ENCODE data around the gene MYH7B.

Gene MYH7B

DNA sequence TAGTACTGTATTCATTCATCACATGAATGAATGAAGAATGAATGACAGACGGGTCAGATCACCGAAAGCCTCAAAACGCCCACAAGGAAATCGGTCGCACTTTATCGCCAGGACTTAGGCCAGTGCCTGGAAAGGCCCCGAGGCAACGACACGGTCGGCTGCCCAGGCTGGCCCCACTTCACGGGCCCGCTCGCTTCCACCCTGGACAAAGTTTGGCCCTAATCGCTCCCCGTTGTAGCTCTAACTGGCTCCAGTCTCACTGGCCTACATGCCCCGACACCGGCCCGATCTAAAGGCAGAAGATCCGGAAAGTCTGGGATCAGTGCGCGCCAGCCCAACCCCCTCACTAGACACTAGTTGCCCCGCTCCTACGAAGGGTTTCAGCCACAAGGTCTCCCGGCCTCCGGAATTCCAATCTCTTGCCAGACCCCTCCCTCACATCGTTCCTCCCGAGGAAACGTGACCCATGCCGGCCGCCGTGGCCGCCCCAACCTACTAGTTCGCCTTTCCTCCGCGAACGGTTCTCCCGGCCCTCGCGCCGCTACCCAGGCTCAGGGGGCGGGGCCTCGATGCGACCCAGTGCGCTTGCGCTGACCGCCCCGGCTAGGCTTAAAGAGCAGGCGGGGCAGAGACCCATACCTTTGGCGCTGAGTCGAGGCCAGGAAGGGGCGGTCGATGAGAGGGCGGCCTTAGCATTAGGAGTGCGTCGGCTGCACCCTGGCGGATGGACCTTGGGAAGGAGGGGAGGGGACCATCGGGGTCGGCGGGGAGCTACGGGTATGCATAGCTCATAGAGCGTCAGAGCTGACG is at the start of gene MYH7B, which contains the start of gene GSS:
TSS of gene MYH7B (plus strand) at position 638 of the 810 bp plus-strand sequence. CDS start 22,138 bp downstream, outside the sequence.
TSS of gene GSS (minus strand) at position 576 of the 810 bp plus-strand sequence. CDS start 3,954 bp downstream, outside the sequence.
- DNase-seq (ENCODE audit: low spot score), result peak; percentile 95

DNA sequence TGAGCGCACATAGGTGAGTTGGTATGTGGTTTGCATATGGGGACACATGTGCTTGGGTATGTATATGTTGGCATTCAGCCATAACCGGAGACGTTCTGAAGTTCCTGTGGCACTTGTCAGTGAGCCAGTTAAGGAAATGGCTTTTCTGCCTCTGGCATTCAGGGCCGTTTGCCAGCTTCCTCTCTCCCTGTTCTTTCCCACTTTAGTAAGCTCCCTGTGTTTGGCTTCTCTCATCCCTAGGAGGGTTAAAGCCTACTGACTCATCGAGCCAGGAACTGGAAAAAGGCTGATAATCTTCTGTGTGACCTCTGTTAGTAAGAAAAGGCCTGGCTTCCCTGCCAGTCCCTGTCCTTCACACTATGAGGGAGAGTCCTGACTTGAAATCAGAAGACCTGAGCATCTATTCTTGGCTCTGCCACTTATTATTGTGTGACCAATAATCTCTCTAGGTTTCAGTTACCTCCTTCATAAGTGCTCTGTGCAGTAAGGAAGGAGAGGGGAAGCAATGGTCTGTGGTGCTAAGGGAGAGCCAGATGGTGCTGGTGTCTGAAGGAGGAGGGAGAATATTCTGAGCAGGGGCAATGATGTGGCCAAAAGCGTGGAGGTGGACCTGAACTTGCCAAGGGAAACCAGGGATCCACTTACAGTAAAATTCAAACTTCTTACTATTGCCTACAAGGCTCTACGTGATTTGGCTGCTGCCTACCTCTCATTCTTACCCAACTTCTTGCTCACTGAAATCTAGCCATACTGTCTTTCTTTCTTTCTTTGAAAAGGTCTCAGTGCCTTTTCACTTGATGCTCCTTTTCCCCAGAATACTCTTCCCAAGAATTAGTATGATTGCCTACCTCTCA is 47.8 kb upstream of the MYH7B start:
- no peak for DNase-seq (ENCODE audit: low spot score)

DNA sequence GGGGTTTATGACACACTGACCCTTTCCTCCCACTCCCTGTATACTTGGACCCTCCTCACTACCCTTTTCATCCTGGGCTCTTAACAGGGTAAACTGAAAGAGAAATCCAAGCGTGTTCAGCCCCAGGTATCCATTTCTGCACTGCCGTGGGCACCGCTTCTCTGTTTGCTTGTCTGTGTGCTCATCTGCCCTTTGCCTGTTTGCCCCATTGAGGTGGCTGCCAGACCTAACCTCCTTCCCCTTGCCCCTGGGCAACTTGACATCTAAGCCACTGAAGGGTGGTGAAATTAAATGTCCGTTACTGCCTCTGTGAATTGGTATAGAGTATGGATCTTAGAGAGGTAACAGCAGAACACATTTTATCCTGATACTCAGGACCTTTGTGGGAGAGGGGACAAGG is 40.5 kb upstream of the MYH7B start:
- no peak for DNase-seq (ENCODE audit: low spot score)

DNA sequence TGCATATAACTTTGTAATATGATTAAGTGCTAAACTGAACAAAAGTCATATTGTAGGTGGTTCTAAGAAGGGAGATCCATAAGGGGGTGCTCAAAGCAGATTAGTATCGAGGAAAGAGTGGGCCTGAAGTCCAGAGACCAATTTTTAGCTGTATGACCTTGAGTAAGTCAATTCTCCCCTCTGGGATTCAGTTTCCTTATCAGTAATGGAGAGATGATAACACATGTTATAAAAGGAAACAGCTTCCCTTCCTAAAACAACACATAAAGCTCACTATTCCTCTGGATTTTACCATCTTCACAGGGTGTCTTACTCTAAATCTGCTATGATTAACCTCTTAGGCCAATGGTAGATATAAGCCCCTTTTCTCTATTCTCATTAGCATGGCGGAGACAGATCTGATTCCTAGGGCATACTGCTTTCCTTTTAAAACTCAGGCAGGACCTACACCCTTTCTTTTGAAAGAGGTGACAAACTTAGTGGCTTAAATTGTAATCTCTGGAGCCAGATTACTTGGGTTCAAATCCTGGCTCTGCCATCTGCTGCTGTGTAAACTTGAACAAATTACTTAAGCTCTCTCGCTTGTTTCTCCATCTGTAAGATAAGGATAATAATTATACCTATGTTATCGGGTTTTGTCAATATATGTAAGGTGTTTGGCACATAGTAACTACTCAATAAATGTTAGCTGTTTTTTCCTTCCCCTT is 39.8 kb upstream of the MYH7B start:
- DNase-seq (ENCODE audit: low spot score), result no peak

DNA sequence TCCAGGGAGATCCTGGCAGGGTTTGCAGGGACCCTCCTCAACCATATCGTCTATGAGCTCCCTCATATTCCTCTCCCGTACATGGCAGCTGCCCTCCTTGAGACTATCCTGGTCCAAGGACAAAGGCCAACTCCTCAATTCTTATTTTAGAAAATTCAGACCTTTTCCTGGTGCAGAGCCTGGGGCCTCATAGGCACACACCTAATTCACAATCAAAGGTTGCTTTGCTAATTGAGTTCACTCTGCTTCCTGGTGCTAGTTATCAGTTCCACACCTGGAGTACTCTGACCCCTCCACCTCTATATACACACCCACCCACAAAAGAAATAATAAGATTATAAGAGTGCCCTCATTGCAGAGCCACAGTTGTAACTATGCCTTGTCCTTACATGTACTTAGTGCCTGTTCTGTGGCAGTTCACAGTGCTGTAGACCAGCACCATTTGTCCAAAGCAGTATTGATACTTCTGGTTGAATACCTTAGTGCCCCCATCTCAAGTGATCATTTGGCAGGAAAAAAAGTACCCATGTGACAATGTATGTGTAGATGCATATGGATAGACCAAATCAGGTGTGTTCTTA is 38.8 kb upstream of the MYH7B start:
- no peak for DNase-seq (ENCODE audit: low spot score)

DNA sequence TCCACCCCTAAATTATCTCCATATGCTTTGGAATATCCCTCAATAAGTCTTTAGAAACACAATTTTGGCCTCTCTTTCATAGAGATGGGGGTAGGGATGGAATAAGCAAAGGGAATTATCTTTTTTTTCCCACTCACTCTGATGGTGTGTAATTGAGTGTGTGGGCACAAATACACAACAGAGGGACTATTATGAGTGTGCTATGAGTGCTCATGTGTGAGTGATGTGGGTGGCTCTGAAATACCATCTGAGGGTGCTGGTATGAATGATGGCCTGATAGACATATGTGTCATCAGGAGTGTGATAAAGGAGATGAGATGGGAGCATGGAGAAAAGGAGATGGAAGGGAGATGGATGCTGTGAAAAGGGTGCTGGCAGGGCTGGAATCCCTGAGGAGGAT is 35.6 kb upstream of the MYH7B start:
- no peak for DNase-seq (ENCODE audit: low spot score)

DNA sequence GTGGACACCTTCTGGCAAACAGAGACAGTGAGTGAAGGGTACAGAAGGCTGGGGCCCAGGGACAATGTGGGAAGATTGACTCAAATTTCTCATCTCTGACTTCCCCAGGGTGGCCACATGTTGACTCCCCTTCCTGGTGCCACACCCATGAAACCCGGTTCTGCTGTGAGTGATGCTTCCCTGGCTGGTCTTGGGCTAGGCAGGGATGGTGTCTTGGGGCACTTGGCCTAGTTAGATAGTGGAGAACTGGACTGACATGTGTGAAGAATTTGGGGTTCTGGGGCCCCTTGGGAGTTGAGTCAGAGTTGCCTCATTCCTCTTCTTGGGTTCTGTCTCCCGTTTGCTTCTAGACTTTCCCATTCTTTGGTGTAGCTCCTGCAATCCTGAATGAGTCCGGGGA is 34.2 kb upstream of the MYH7B start:
- no peak for DNase-seq (ENCODE audit: low spot score)

DNA sequence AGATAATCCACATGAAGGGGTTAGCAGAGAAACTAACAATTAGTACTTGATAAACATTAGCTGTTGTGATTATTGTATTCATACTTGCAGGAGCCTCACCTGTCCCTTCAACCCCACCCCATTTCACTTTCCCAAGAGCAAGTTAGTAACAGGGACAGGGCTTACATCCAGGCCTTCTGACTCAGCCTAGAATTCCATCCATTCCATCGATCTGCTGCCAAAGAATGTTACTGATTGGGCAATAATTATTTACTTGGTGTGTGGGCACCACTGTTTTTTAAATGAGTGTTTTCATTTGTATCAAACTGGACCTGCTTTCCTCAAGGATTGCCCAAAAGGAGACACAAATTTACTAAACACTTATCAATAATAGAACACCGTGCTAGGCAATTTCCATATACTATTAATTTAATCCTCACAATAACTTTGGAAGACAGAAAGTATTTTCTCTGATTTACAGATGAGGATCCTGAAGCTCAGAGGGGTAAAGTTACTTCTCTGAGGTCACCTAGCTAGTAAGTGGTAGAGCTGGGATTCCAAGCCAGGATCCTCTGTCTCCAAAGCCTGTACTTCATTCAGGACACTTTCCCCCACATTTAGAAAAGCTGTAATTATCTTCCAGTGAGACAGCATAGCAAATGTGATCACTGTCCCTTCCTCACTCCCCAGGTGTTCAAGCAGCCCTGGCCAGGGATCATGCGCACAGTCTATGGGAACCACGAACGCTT is 32.9 kb upstream of the MYH7B start:
- no peak for DNase-seq (ENCODE audit: low spot score)

DNA sequence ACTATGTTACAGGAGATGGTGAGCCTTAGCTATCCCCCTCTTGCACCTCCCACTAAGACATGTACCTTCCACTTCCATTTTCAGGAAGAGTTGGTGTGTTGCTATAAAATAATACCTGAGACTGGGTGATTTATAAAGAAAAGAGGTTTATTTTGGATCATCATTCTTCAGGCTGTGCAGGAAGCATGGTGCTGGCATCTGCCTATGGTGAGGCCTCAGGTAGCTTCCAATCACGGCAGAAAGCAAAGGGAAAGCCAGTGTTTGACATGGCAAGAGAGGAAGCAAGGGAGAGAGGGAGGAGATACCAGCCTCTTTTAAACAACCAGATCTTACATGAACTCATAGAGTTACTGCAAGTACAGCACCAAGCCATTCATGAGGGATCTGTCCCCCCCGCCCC is 32.3 kb upstream of the MYH7B start:
- DNase-seq (ENCODE audit: low spot score), result no peak

DNA sequence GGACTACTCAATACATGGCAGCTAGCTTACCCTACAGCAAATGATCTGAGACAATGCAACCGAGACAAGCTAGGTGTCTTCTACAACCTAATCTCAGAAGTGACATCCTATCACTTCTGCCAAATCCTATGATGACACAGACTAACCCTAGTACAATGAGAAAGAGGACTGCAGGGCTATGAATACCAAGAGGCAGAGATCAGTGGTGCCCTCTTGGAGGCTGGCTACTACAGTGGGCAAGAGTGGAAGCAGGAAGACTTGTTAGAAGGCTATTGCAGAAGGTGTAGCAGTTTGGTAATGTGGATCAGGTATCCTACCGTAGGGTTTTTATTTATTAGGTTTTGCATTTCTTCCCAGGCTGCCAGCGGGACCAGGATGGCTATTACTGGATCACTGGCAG is 30.3 kb upstream of the MYH7B start:
- DNase-seq (ENCODE audit: low spot score), result no peak

DNA sequence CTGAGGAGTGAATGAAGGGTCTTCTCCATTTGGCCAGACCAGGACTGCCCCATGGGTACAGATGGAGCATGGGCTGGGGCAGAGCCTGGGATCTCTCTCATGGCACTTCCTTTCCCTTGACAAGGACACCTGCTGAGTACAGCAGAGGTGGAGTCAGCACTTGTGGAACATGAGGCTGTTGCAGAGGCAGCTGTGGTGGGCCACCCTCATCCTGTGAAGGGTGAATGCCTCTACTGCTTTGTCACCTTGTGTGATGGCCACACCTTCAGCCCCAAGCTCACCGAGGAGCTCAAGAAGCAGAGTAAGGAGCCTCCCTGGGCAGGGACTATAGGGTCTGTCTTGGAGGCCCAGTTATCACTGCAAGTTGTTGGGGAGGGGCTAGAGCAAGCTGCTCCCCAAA is 29.7 kb upstream of the MYH7B start:
- no peak for DNase-seq (ENCODE audit: low spot score)

DNA sequence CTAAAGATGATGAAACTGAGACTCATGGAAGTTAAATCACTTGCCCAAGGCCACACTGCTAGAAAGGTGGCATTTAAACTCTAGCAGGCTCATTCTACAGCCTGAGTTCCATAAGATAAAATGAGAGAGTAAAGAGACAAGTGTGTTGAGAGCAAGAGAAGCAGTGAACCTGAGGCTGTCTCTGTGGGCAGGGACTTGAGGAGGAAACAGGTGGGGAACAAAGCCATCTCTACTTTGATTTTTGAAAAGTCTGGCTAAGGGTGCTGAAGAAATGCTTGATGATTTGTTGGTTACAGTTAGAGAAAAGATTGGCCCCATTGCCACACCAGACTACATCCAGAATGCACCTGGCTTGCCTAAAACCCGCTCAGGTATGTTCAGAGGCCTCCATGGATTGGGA is 29.1 kb upstream of the MYH7B start:
- no peak for DNase-seq (ENCODE audit: low spot score)

DNA sequence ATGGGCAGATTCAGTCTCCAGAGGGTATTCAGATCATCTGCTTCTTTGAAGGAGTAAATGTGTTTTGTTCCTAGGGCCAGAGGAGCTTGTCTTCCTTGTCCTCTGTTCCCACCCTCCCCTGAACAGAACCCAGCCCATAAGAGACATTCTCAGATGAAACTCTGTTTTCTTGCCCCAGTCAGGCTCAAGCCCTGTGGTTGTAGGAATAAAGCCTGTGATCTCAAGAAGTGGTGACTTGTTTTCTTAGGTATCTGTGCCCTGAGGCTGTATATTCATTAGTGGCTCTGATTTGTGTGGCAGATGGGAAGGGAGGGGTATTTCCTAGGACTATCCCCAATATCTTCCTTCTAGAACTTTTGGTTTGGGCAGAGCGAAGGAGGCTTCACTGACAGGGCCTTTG is 27.9 kb upstream of the MYH7B start:
- no peak for DNase-seq (ENCODE audit: low spot score)

DNA sequence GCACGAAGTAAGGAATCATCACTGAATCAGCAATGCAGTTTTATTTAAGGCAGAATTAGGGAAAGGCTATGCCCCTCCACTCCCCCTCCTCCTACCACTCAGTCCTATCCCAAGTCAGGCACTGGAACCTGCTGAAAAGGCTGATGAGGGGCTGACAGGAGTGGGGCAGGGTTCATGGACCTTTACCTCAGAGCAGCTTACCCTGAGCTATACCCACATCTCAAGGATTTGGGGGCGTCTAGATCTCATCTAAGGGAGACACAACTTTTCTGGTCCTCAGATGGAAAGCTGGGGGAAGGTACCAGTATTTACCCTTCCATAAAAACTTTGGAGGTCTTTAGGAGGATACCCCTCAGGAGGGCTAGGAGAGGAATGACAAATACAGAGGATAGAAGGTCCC is 27.3 kb upstream of the MYH7B start:
- DNase-seq (ENCODE audit: low spot score), result no peak

DNA sequence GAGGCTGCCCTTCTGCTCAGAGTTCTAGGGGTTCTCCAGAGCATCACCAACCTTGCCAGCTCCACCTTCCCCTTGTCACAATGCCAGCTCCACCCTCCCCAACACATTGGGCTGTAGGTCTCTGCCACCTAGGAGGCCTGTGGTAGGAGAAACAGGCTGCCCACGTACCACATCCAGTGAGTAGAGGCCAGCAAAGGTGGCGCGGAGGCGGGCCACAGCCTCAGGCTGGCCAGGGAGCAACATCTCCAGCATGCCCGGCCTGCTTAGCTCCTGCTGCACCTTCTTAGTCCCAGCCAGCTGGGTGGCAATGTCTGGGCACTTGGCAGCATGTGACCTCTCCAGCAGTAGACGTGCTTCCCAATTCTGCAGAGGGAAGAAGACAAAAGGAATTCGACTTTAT is 23.9 kb upstream of the MYH7B start:
- DNase-seq (ENCODE audit: low spot score), result no peak

DNA sequence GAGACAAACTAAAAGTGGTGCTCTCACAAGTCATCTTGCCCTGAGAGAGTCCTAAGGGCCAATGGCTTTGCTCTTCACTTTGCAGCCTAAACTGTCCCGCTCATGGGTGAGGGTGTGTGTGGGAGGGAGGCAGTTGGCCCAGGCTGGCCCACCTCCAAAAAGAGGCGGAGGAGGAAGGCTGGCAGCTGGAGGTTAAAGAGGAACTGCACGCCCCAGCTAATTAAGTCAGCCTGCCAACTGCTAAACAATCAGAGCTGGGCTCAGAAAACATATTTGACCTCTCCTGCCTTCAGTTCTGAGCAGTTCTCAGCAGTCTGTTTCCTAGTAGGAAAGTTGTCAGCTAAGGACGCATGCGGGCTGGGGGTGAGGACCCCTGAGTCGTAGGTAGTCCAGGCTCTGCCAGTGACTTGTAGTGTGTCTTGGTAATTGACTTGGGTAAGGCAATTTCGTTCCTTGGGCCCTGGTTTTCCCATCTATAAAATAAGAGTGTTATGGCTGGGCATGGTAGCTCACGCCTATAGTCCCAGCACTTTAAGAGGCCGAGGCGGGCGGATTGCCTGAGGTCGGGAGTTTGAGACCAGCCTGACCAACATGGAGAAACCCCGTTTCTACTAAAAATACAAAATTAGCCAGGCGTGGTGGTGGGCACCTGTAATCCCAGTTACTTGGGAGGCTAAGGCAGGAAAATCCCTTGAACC is 17.1 kb upstream of the MYH7B start:
- no peak for DNase-seq (ENCODE audit: low spot score)

DNA sequence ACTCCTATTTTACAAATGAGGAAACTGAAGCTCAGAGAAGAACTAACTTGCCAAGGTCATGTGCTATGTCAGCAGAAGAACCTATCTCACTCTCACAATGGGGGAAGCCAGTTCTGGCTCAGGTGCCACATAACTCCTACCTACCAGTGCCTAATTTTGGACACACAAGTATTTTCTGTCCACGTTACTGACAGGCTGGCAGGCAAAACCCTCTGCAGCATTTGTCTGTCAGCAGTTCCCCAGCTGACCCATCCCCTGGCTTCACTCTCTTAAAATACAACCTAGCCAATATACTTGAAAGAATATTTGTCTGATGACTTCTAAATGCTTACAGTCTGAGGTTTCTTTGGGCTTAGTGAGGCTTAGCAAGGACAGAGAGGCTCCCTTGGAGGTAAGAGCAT is 15.6 kb upstream of the MYH7B start:
- no peak for DNase-seq (ENCODE audit: low spot score)

DNA sequence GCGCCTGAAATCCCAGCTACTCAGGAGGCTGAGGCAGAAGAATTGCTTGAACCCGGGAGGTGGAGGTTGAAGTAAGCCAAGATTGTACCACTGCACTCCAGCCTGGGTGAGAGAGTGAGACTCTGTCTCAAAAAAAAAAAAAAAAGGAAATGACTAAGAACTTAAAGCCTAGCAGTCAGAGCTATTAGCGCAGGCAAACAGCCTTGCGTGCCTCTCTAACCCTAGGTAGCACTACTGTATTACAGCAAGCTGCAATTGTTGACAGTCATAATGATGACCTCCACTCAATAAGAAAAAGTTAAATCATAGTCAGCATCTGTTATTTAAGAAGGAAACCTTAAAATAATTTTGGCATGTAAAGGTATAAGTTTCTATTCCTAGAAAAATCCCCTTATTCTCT is 14.4 kb upstream of the MYH7B start:
- no peak for DNase-seq (ENCODE audit: low spot score)

DNA sequence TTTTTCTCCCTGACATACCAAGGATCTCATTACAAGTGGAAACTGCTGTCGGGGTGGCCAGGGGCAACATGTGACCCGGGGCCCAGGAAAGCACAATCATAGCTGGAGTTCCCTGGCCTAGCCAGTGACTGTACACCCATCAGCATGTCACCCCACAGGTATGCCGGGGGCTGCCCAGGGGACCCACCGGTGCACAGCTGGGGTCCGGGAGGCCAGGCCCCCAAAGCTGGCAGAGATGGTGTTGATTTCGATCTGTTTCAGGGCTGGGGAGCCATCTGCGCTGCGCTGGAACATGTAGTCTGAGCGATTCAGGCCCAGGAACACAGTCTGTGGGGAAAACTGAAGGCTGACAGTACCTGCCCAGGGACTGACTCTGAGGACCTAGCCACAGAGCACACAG is 13.4 kb upstream of the MYH7B start:
- no peak for DNase-seq (ENCODE audit: low spot score)

DNA sequence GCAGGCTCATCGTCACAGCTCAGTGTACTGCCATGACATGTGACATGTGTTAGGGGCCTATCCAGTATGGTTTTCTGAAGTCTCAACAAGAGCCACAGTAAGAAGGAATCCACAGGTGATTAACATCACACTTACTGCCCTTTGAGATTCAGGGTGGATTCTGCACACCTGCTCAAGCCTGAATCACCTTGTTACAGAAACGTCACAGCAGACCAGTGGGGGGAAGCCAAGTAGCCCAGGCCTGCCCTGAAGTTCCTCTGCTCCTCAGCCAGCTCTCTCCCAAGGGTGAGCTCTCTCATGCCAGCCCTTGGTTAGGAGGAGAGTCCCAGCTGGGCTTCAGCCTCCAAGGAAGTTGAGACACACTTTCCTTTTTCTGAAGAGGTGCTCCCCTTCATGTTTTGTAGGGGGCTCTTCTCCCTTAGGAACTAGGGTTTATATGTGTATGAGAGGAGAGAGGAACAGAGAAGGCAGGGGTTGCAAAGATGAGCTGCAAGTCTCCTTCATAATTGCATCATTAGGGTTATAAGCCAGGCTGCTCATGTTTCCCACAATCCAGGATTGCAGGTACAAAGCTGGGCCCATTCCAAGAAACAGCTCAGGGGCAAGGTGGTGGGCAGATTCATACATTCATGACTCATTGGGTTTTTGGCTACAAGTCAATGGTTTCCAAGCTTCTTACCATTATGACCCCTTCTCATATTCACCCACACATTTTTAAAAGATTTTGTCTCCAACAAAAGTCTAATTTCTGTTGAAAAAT is 11.7 kb upstream of the MYH7B start:
- no peak for DNase-seq (ENCODE audit: low spot score)

Data from germinal center (tissue), 1 donor.